Dendritic cell treated with granulocyte-macrophage colony-stimulating factor and Interleukin-4, amounts not matched to agents 40 ng/mL and 50 ng/mL, for 4 days (primary cell): ENCODE measurements around the gene RABGGTA.

ENCODE experiments used
- H3K27ac Mint-ChIP-seq: one replicate; pipeline ENCODE4 v1.8.0; 2022; ENCODE audit warnings: mild to moderate bottlenecking, mixed read lengths
- H3K27me3 Mint-ChIP-seq: one replicate; pipeline ENCODE4 v1.8.0; 2022; ENCODE audit warnings: mild to moderate bottlenecking, mixed read lengths
- H3K36me3 Mint-ChIP-seq: one replicate; pipeline ENCODE4 v1.8.0; 2022; ENCODE audit warnings: low read depth, mixed read lengths
- H3K4me1 Mint-ChIP-seq: one replicate; pipeline ENCODE4 v1.8.0; 2022; ENCODE audit warnings: low read depth, mixed read lengths
- H3K4me3 Mint-ChIP-seq: one replicate; pipeline ENCODE4 v1.8.0; 2022; ENCODE audit warnings: mild to moderate bottlenecking, moderate library complexity, mixed read lengths
- H3K9me3 Mint-ChIP-seq: one replicate; pipeline ENCODE4 v1.8.0; 2022; ENCODE audit warnings: mixed read lengths
- intact Hi-C: fragments of 100-400 bp; cut with micrococcal nuclease; formaldehyde crosslinking; loops from one replicate; pipeline ENCODE4 v1.15.0; 2022

The RABGGTA gene

DNA sequence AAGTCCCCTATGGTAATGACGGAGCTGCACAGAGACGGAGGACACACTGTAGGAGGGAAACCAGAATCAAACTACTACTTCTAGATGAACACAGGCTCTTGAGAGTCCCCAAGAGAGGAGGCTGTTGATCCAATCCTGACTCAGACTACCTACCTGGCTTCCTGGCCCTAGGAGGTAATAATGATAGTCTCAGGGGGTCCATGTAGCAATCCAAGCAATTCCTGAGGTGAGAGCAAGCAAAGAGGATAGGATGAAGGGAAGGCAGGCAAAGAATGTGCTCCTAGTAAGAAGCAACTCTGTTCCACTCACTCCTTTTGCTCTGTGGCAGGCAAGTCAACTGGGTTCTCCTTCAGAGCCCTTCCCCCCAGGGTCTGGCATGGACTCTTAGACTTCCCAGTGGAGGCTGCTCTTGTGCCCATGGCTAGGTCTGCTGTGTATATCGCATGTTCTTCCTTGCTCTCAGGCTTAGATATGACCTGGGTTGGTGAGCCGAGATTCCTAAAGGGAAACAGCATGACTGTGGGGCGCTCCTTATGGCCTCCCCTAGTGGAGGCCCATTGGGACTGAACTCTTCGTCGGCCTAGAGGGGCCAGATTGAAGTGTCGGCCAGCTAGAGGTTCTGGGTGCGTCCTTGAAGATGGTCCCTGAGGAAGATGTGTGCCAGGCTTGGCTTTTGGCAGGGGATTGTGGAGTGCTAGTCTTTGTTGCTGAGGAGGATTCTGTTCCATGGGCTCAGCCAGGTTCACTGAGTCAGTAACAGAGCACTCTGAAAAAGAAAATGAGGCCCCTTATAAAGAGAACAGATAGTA is 31.1 kb downstream of the RABGGTA start:
- Mint-ChIP-seq H3K4me3 (peak overlapping the region; percentile 37), H3K36me3 (peaks cover 76% of the 10 kb centered on the region), H3K4me1 (peaks cover 88% of the 10 kb centered on the region), H3K27me3 (no peaks in the 10 kb centered on the region), H3K27ac (peak overlapping the region; percentile 37), H3K9me3 (no peaks in the 10 kb centered on the region)
- intact Hi-C loops = no loop called here

DNA sequence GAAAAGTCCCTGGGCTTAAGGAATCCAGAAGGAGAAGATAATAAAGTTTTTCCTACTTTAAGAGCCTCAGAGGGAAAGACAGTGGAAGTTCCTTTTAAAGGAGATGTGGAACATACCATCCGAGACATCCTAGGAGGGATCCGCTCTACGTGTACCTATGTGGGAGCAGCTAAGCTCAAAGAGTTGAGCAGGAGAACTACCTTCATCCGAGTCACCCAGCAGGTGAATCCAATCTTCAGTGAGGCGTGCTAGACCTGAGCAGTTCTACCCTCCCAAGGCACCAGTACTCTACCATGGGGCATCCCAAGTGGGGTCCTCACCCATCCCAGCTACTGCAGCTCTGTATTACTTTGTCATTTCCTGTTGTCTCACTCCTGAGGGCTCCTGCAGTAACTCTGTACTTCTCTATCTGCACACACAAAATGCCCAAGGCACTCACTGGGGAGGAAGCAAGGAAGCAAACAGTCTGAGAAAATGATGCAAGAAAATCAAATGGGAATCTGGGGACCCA is 32.8 kb downstream of the RABGGTA start:
- intact Hi-C loops = no loop called here
- peaks cover 89% of the 10 kb centered on the region for H3K36me3 Mint-ChIP-seq
- no peak overlapping the region for H3K4me3 Mint-ChIP-seq
- peaks cover 91% of the 10 kb centered on the region for H3K4me1 Mint-ChIP-seq
- H3K27me3 Mint-ChIP-seq = no peaks in the 10 kb centered on the region
- no peak overlapping the region for H3K27ac Mint-ChIP-seq
- H3K9me3 Mint-ChIP-seq = no peaks in the 10 kb centered on the region

DNA sequence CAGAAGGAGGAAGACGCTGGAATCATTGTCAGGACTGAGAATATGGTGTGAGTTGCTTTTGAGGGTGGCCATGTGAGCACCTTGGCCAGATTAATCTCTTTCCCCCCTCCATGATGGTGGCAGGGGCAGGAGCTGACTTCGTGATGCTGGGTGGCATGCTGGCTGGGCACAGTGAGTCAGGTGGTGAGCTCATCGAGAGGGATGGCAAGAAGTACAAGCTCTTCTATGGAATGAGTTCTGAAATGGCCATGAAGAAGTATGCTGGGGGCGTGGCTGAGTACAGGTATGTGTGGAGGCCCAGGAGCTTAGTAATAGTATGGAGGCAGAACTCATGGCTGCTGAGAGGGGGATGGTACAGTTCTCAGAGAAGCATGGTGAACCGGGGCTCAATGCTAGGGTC is 33.3 kb downstream of the RABGGTA start:
- H3K27me3 Mint-ChIP-seq = no peaks in the 10 kb centered on the region
- H3K27ac Mint-ChIP-seq = no peak overlapping the region
- peaks cover 89% of the 10 kb centered on the region for H3K36me3 Mint-ChIP-seq
- no peaks in the 10 kb centered on the region for H3K9me3 Mint-ChIP-seq
- no peak overlapping the region for H3K4me3 Mint-ChIP-seq
- intact Hi-C loops = no loop called here
- peaks cover 90% of the 10 kb centered on the region for H3K4me1 Mint-ChIP-seq

DNA sequence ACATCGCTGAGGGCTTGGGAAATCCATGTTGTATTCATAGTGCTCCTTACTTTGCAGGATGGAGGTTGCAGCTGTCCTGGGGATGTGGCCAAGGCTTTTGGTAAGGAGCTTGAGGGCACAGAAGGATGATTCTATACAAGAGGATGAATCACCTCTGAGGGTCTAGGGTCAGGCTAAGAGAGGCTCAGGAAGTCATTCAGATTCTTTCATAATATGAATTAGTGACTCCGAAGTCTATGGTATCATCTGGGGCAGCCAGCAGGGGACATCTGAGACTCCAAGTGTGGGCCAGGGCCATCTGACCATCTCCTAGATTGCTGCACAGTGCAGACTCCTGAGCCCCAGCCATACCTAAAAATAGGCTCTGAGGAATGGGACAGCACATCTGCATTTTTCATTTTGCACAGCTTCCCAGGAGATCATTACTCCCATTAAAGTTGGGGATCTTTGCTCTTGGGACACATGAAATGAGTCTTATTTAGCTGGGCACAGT is 33.9 kb downstream of the RABGGTA start:
- Mint-ChIP-seq H3K27me3 (no peaks in the 10 kb centered on the region), H3K27ac (no peak overlapping the region), H3K36me3 (peaks cover 83% of the 10 kb centered on the region), H3K4me1 (peaks cover 85% of the 10 kb centered on the region), H3K9me3 (no peaks in the 10 kb centered on the region), H3K4me3 (no peak overlapping the region)
- intact Hi-C loops = no loop called here

DNA sequence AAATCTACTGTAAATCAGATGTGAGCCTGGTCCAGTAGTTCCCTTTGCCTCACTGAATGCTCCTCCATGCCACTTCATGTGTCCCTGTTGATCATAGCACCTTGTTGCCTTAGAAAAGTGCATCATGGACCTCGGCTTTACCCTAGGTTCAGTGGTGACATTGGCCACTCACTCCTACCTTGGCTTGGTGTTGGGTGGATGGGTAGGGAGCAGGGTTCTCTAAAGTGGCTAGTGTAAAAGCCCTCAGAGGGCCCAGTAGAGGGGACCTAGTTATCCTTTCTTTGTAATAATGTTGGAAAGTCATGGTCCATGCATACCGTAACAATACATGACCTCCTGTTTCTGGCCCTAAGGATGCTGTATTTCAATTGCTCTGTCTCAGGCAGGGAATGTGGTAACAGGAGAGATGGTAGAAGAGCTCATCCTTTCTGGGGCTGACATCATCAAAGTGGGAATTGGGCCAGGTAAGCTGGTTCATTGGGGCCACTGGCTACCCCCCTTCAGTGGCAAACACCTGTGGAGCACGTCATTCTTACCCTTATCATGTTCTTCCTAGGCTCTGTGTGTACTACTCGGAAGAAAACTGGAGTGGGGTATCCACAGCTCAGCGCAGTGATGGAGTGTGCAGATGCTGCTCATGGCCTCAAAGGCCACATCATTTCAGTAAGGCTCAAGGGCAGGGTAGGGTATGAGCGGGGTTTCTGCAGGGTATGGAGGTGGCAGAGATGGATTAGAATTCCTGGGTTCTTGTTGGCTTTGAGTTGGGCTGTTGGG is 34.5 kb downstream of the RABGGTA start:
- no peak overlapping the region for H3K4me3 Mint-ChIP-seq
- H3K9me3 Mint-ChIP-seq = no peaks in the 10 kb centered on the region
- peaks cover 82% of the 10 kb centered on the region for H3K4me1 Mint-ChIP-seq
- H3K27ac Mint-ChIP-seq = no peak overlapping the region
- H3K36me3 Mint-ChIP-seq = peaks cover 82% of the 10 kb centered on the region
- intact Hi-C loops = no loop called here
- no peaks in the 10 kb centered on the region for H3K27me3 Mint-ChIP-seq

DNA sequence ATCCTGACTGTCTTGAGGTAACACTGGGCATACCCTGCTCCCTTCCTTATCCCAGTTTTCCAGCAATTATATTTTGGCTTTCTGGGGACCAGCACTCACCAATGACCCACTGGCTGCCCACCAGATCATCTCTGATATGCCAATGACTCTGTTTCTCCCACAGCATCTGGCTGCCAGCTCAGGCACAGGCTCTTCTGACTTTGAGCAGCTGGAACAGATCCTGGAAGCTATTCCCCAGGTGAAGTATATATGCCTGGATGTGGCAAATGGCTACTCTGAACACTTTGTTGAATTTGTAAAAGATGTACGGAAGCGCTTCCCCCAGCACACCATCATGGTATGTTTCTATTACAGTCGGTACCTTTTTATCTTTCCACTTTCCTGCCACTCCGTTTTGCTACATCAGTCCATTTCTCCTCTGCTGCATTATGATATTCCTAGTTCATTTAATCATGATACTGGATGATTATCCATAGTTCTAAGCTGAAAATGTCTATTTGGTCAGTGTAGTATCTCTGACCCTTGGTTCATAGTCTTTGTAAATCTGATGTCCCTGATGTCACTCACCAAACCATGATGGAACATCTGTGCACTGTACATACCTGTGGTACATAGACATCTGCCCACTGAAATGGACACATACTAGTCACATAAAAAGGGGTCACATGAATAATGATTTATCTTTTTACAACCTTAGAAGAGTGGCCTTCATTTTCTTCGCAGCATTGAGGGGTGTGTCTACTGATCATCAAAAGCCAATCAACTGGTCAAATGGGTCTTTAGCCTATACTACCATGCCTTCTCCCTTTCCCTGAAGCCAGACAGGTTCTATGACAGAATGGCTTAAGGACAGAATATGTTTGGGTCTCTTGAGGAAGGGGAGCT is 35.4 kb downstream of the RABGGTA start:
- no peaks in the 10 kb centered on the region for H3K9me3 Mint-ChIP-seq
- no peak overlapping the region for H3K27ac Mint-ChIP-seq
- no peak overlapping the region for H3K4me3 Mint-ChIP-seq
- peaks cover 84% of the 10 kb centered on the region for H3K4me1 Mint-ChIP-seq
- peaks cover 81% of the 10 kb centered on the region for H3K36me3 Mint-ChIP-seq
- intact Hi-C loops = no loop called here
- H3K27me3 Mint-ChIP-seq = no peaks in the 10 kb centered on the region

DNA sequence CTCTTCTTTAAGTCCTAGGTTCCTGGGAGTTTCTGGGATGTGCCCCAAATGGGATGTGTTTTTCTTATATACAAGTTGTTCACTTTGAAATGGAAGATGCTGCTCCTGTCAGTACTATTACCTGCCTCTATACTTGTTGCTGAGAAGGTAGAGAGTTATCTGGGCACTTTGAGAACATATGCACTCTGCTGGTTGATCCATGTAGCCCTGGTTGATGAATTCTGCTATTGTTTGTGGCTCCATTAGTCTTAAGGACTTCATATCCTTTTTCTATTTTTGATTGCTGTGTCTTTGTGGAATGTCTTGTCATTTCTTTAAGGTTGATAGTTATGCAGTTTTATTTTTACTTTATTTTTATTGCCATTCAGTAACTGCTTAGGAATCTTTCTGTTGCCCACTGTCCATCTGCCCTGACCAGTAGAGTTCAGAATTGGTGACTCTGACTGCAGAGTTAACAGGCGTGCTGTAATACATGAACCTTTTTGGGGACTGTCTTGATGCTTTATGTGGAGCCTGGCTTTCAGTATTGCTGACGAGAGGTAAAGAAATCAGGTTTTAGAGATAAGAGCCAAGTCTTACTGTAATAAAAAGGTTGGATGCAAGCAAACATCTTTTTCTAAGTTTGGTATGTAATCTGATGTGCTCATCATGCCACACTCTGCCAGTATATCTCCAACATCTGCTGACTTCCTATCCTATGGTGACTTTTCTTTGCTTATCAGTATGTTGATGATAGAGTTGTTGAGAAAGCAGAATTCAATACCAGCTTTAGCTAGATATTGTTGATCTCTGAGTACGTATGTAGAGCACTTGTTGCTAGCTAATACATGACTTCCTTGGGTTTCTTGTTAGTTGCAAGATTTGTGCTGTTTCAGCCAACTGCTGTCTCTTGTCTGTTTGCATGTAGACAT is 37.0 kb downstream of the RABGGTA start:
- Mint-ChIP-seq H3K4me1 (peaks cover 74% of the 10 kb centered on the region), H3K27ac (no peak overlapping the region), H3K4me3 (no peak overlapping the region), H3K9me3 (no peaks in the 10 kb centered on the region), H3K27me3 (no peaks in the 10 kb centered on the region), H3K36me3 (peaks cover 69% of the 10 kb centered on the region)
- intact Hi-C loops = no loop called here

DNA sequence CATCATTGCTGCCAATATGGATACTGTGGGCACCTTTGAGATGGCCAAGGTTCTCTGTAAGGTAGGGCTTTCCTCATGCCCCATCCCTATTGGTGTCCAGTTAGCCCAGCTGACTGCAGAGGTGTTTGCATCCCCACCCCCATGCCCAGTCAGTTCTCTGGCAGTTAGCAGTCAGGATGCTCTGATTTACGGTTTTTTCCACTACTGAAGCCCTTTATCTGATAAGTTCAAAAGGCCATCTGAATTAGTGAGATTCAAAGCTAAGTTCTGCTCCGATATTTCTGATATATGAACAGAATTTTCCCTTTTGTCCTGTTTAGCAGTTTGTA is 37.9 kb downstream of the RABGGTA start:
- no peaks in the 10 kb centered on the region for H3K9me3 Mint-ChIP-seq
- H3K4me1 Mint-ChIP-seq = peaks cover 70% of the 10 kb centered on the region
- intact Hi-C loops = loop anchor here (2.0 kb wide), 1 partner anchor 87 kb away; the partner anchor contains the start of genes PSME2 and RNF31
- peak overlapping the region; percentile 92 for H3K4me3 Mint-ChIP-seq
- peaks cover 63% of the 10 kb centered on the region for H3K36me3 Mint-ChIP-seq
- H3K27ac Mint-ChIP-seq = peak overlapping the region; percentile 88
- H3K27me3 Mint-ChIP-seq = no peaks in the 10 kb centered on the region

DNA sequence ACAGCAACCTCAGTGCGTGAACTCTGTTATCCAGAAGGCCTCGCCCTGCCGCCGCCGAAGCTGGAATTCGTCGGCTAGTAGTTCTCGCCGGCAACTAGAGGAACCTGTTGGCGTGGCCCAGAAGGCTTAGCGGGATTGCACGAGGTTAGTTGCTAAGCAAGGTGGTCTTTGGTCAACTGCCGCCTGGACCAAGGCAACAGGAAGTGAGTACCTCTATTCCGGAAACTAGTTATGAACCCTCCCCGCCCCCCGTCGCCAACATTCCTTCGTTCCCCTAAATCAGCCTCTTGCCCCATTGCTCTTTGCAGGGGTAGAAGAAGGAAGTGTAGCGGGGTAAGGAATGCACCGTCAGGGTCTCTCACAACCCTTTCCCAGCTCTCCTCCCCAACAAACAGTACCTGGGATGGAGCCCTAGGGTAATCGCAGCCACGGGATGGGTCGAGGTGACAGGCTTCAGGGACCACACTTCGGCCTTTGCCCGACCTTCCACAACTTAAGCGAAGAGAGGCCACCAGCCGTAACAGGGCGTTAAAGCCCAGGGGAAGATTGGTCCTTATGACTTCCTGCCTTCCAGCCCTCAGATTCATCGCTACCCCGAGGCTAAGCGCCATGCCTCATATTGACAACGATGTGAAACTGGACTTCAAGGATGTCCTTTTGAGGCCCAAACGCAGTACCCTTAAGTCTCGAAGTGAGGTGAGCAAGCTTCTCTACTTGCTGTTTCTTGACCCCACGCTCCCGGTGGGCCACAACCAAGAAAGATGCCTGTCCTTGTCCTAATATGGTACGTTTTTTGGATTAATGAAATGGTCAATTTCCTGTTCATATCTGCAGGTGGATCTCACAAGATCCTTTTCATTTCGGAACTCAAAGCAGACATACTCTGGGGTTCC is 38.5 kb downstream of the RABGGTA start, which contains the start of gene GMPR2:
Gene GMPR2, plus strand, starts transcription at position 285 of the 893 bp plus-strand sequence. Its CDS starts 325 bp downstream, at position 610.
- peaks cover 68% of the 10 kb centered on the region for H3K4me1 Mint-ChIP-seq
- H3K9me3 Mint-ChIP-seq = no peaks in the 10 kb centered on the region
- intact Hi-C loops = loop anchor here (1.0 to 2.0 kb wide), 4 partner anchors 9 to 86 kb away; partner anchors contain the start of genes IPO4, MDP1, PSME2 and RNF31
- no peaks in the 10 kb centered on the region for H3K27me3 Mint-ChIP-seq
- peak within 1 kb of the TSS; percentile 92 for H3K4me3 Mint-ChIP-seq
- H3K27ac Mint-ChIP-seq = peak within 1 kb of the TSS; percentile 88
- H3K36me3 Mint-ChIP-seq = peaks cover 63% of the 10 kb centered on the region

DNA sequence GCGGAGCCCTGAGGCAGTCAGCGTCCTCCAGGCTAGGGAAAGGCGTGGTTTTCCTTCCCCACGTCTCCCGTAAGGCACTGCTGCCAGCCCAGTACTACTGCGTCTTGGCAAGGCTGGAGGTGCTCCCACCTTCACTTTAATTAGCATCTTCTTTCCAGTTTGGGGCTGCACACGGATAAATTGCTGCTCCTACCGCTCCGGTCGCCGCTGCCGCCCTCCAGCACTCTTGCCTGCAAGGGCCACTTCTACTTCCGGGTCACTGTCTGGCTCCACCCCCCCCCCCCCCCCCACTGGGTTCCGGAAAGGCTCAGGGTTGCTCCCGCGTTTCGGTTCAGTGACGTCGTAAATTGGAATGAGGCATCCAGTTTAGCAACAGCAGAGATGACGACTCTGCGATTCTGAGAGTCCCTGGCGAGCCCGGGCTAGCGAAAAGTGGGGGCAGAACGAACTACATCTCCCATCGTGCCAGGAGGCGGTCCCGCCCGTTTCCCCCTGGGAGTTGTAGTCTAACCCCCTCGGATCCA is 39.2 kb downstream of the RABGGTA start, which contains the start of gene NEDD8:
Gene NEDD8, minus strand, starts transcription at position 247 of the 524 bp plus-strand sequence. Its CDS starts 100 bp downstream, at position 147.
- Mint-ChIP-seq H3K27me3 (no peaks in the 10 kb centered on the region), H3K9me3 (no peaks in the 10 kb centered on the region), H3K4me1 (peaks cover 66% of the 10 kb centered on the region), H3K27ac (peak within 1 kb of the TSS; percentile 88), H3K4me3 (peak within 1 kb of the TSS; percentile 92), H3K36me3 (peaks cover 63% of the 10 kb centered on the region)
- intact Hi-C loops = loop anchor here (1.0 to 2.0 kb wide), 4 partner anchors 10 to 85 kb away; partner anchors contain the start of genes IPO4, MDP1, PSME2 and RNF31

DNA sequence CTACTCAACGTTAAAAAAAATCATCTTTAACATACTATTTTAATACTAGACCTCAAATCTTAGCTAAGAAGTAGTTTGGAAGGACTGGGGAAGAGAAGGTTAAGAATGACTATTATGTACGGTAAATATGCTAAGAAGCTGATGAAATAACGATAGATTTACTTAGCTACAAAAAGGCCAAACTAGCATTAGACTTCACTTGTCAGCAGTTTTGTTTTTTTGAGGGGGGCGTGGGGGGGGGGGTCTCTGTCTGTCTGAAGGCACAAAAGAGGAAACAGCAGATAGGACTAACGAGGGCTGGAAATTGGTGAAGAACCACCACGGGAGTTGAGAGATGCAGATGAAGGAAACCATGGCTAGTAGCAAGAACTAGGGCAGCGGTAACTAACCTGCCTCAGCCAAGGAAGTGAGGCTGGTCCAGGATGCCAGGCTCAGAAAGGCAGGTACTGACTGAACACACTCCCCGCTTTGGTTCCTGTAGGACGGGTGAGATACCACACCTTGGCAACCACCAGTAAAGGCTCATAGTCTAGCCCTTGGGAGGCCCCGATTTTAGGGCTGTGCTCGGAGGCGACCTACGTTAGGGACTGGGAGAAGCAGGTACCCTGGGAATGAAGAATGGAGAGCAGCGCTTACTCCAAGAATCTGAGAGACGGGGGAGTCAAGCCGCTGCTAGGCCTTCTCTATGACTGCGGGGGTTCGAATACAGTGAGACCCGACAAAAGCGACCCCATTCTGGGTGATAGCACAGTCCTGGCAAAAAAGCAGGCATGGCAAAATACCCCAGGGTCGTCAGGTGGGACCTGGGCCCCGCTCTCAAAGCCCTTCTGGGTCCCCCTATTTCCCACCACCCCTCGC is 39.9 kb downstream of the RABGGTA start:
- Mint-ChIP-seq H3K27me3 (no peaks in the 10 kb centered on the region), H3K9me3 (no peaks in the 10 kb centered on the region), H3K27ac (peak overlapping the region; percentile 88), H3K36me3 (peaks cover 59% of the 10 kb centered on the region), H3K4me3 (peak overlapping the region; percentile 92), H3K4me1 (peaks cover 62% of the 10 kb centered on the region)
- intact Hi-C loops = loop anchor here (1.0 to 2.0 kb wide), 4 partner anchors 11 to 85 kb away; partner anchors contain the start of genes IPO4, MDP1, PSME2 and RNF31
